Mammary epithelial cell (primary cell): ENCODE results near the gene ABHD2.

Source experiments
- EZH2 ChIP-seq: IDR thresholded peaks from 2 replicates; pipeline ENCODE4 v1.6.1; 2012; ENCODE audit warnings: low read length, inconsistent platforms, borderline replicate concordance
- TF ChIP-seq, protein P1 (sequence below), 2 donors: IDR thresholded peaks in 1 of 2; conservative IDR thresholded peaks in 1 of 2; 2 replicates each; pipeline ENCODE4 v1.5.1; 2011 to 2012; ENCODE audit warnings: inconsistent platforms in 2 of 2, low read length in 2 of 2, mild to moderate bottlenecking in 2 of 2, control low read depth in 1 of 2, low read depth in 1 of 2; ENCODE audit not compliant: insufficient read depth in 1 of 2; ENCODE audit errors: extremely low read depth in 1 of 2

DNA sequence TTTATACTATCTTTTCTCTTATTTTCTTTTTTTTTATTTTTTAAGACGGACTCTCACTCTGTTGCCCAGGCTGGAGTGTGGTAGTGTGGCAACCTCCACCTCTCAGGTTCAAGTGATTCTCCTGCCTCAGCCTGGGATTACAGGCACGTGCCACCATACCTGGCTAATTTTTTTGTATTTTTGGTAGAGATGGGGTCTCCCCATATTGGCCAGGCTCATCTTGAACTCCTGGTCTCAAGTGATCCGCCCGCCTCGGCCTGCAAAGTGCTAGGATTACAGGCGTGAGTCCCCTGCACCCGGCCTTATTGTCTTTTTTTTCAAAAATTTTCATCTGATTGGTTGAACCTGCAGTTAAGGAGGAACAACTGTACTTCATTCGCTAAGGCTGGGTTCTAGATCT is 21.8 kb downstream of the ABHD2 start:
- TF ChIP-seq, protein P1, sequence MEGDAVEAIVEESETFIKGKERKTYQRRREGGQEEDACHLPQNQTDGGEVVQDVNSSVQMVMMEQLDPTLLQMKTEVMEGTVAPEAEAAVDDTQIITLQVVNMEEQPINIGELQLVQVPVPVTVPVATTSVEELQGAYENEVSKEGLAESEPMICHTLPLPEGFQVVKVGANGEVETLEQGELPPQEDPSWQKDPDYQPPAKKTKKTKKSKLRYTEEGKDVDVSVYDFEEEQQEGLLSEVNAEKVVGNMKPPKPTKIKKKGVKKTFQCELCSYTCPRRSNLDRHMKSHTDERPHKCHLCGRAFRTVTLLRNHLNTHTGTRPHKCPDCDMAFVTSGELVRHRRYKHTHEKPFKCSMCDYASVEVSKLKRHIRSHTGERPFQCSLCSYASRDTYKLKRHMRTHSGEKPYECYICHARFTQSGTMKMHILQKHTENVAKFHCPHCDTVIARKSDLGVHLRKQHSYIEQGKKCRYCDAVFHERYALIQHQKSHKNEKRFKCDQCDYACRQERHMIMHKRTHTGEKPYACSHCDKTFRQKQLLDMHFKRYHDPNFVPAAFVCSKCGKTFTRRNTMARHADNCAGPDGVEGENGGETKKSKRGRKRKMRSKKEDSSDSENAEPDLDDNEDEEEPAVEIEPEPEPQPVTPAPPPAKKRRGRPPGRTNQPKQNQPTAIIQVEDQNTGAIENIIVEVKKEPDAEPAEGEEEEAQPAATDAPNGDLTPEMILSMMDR (conservative IDR thresholded peaks at IDR 0.05 in 1 of 2, IDR thresholded peaks at IDR 0.05 in 1 of 2; ENCODE audit: extremely low read depth in 1 of 2, insufficient read depth in 1 of 2, low read depth in 1 of 2, low read length in 2 of 2), result no peak
- TF ChIP-seq EZH2, result no peak
